ENCODE measurements around the gene RASSF10.
"Not testable (repeated sequence)": the region's sequence is repeated elsewhere in the genome, so short reads cannot be mapped to it uniquely, and the experiment has no call there.

RASSF10 gene

DNA sequence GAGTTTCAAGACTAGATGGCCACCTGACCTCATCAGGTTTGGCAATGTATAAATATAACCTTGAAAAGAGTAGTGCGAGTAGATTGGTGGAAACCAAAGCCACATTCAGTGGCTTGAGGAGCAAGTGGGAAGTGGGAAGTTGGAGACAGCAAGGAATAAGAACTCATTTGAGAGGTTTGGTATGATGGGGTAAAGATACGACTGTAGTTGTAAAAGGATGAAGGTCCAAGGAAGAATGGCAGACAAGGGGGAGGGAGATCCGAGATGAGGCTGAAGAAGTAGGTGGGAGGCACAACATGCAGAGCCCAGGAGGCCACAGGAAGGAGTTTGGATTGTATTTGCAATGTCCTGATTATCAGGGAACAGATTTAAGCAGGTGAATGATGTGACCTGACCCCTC is 20.8 kb downstream of the RASSF10 start:
- no peak for DNase-seq

DNA sequence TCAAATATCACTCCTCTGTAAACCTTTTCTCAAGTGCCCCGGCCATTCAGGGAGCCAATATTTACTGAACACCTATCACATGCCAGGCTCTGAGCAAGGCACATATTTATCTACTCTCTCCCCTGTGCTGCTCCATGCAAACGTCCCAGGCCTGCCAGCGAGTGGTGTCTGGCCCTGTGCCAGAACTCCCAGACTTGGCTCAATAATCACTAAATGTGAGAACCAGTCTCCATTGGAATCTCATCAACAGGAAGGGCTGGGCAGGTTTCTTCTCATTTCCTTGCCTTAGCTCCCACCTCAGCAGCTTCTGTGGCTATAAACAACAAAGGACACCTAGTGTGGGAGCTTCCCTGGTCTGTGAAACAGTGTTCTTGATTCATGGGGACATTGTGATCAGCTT is 21.7 kb downstream of the RASSF10 start:
- no peak for DNase-seq

GRCh38 chr11:13031349-13031748 is 22.2 kb downstream of the RASSF10 start:
- no peak for DNase-seq

GRCh38 chr11:13033760-13034533 is 24.8 kb downstream of the RASSF10 start:
- DNase-seq, result no peak

DNA sequence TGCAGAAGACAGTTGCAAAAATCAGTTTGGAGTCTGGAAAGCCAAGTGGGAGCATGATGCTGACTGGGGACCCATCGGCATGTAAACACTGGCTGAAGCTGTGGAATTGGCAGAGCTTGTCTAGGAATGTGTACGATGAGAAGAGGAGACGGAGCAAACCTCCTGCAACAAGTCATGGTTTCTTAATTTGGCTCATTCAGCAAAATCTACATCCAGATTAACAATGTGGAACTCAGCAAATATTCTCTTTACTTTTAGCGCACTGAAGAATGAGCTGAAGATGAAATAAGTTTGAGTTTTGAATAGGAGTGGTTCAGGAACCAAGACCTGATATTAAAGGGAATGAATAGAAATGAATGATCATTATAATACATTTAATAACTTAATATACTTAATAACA is 26.6 kb downstream of the RASSF10 start:
- no peak for DNase-seq

- no peak for DNase-seq
Observed at GRCh38 chr11:13036235-13036634, 27.1 kb downstream of the RASSF10 start.

DNA sequence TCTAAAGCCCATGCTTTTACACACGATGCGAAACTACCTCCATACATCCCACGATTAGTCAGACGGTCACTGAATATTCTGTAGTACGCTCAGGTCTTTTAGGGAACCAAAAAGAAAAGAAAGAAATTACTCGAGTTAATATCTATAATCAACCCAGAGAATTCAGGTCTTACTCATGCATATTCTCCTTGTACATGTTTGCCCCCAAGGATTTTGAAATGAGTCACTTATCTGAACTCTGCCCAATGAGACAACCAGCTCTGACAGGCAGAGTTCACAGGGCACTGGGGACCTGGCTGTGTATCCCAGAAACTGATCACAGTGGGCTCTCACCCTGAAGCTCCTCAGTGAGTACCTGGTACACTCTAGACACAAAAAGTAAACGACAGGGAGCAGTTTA is 29.2 kb downstream of the RASSF10 start:
- no peak for DNase-seq

- DNase-seq, result no peak
Observed at GRCh38 chr11:13039126-13039525, 30.0 kb downstream of the RASSF10 start.

- DNase-seq, result no peak
Observed at GRCh38 chr11:13040969-13041561, 31.9 kb downstream of the RASSF10 start.

- DNase-seq, result no peak
Observed at GRCh38 chr11:13042873-13043342, 33.8 kb downstream of the RASSF10 start.

DNA sequence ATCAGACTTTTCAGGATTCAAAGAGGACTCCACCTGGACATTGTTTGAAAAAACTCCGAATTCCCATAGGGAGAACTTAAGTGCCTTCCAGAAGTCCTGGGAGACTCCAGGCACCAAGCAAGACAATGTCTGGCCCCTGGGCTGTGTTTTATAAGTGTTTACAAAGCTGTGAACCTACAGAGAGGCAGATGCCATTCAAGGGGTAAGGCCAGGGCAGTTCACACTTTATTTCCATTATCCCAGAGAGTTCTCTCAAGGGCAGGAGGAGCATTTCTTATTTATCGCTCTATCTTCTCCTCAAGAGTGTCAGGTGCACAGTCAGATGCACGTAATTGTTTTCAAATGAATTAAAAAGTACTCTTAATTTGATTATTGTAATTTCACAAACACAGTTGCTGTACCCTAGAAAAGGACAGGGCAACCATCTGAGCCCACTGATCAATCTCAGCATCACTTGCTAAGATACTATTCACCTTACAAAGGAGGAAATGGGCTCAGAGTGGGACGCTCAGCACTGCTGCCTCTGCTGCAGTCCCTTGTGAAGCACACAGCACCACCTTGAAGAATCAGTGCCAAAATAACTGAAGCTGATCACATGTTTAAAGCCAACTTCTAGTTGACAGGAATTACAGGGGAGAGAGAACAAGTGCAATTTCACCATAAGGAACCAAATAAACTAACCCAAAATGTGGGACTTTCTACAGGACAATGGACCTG is 35.0 kb downstream of the RASSF10 start:
- no peak for DNase-seq

- not testable (repeated sequence) for DNase-seq
Observed at GRCh38 chr11:13045089-13045488, 36.0 kb downstream of the RASSF10 start.

DNA sequence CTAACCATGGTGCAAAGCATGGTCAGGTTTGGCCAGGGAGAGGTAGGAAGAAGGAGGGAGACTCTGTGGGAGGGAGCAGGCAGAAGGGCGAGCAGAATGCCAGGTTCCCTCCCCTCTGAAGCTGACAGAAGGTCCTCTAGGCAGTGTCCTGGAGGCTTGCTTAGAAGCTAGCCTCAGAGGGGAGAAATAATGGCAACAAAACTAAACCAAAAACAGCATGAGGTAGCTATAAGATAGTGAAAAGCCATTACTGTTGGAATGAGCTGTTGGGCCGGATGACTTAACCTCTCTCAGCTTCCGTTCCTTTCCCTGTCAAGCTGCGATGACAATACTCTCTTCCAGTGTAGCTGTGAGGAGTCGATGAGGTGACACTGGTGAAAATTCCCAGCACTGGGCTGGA is 36.6 kb downstream of the RASSF10 start:
- no peak for DNase-seq

DNA sequence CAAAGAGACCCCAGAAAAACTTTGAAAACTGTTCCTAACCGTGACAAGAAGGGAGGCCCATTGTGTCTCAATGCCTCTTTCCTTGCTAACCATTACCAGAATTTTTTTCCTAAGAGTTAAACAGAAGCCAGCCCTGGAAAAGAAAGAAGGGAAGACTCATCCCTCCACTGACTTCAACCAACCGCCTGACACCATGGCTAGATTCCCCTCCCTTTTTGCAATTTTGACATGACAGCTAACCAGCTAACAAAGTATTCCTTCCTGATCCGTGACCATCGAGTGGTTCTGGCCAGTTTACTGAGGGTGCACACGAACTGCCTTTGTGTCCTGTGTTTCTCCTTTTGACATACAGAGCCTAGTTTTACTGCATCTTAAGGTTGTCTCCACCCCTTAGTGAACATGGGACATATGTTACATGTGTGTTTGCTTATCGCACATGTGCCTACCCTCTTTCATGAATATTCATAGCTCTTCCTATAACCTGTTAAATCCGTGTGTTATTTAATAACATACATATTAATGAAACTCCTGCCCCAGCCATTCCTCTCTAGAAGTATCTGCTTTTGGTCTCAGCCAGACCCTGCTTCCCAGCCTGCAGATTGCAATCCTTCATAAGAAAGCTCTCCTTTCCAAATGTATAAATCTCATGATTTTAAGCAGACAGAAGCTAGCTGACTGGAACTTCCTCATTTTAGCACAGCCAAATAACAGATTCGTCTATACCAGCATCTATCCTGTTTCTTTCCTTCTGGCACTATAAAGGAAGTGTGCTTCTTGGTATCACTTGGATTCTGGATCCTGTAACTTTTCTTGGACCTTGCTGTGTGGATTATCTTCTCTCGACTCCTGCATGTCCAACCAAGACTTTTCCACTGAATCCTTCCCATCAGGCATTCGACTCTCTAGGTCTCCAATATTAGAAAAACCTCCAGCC is 37.8 kb downstream of the RASSF10 start:
- DNase-seq, result no peak

- no peak for DNase-seq
Observed at GRCh38 chr11:13047884-13048283, 38.8 kb downstream of the RASSF10 start.

GRCh38 chr11:13051257-13051656 is 42.1 kb downstream of the RASSF10 start:
- DNase-seq, result no peak

GRCh38 chr11:13052130-13052571 is 43.0 kb downstream of the RASSF10 start:
- DNase-seq, result no peak

GRCh38 chr11:13053255-13053917 is 44.3 kb downstream of the RASSF10 start:
- DNase-seq, result no peak

GRCh38 chr11:13054278-13054677 is 45.2 kb downstream of the RASSF10 start:
- DNase-seq, result no peak

DNA sequence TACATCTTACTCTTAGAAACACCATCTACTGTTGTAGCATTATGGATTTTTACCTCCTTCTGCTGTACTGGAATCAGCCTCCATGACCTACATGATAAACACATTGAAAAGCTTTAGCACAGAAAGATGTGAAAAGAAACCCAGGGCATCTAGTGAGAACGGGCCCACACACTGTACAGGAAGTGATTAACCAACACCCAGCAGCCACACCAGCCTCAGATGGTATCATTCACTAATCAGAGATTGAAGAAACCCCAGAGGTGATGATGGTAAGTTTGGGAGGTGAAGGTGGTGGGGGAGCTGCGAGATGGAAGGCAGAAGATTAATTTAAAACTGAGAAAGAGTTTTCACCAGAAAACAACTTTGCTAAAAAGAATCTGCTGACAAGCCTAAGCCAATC is 46.1 kb downstream of the RASSF10 start:
- no peak for DNase-seq

DNA sequence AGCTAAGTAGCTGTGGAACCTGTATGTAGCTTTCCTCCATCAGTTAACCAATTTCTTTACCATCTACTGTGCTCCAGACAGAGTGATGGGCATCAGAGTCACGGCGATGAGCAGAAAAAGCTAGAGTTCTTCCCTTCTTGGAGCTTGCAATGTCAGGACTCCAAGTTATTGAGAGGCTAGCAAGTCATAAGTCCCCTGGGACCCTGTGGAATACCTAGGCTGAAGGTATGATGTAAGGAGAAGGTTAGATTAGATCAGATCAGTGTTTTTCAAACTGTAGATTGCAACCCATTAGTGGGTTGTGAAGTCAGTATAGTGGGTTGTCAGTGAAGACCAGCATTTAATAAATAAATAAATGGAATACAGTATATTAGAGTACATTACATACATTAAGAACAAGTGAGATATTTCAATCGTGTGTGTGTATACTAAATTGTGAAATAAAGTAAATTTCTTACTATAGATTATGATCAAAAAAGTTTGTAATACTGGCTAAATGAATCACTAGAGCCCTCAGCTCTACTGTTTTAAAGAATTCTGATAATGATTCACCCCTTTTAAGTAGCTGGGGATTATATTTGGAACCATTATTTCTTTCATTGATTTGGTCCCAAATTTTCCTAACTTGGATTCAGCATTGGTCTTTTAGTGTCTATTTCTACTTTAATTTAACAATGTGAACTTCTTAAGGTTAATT is 52.3 kb downstream of the RASSF10 start:
- DNase-seq, result no peak
